BLaER1 (cell line): ENCODE data around the gene ACOX3.

Experiments
- H3K27ac ChIP-seq: shearing (Covaris generic); formaldehyde crosslinking; 2 replicates; pipeline ENCODE4 v1.8.1; 2022
- H3K27me3 ChIP-seq: shearing (Covaris generic); formaldehyde crosslinking; 2 replicates; pipeline ENCODE4 v1.8.1; 2022
- H3K36me3 ChIP-seq: shearing (Covaris generic); formaldehyde crosslinking; 2 replicates; pipeline ENCODE4 v1.8.1; 2022
- H3K4me1 ChIP-seq: shearing (Covaris generic); formaldehyde crosslinking; 2 replicates; pipeline ENCODE4 v1.8.1; 2022
- H3K4me2 ChIP-seq: shearing (Covaris generic); formaldehyde crosslinking; 2 replicates; pipeline ENCODE4 v1.8.1; 2022
- H3K4me3 ChIP-seq: shearing (Covaris generic); formaldehyde crosslinking; 2 replicates; pipeline ENCODE4 v1.8.1; 2022
- H3K9ac ChIP-seq: shearing (Covaris generic); formaldehyde crosslinking; 2 replicates; pipeline ENCODE4 v1.8.1; 2022
- H3K9me3 ChIP-seq: shearing (Covaris generic); formaldehyde crosslinking; 2 replicates; pipeline ENCODE4 v1.8.1; 2022
- H4K20me1 ChIP-seq: shearing (Covaris generic); formaldehyde crosslinking; 2 replicates; pipeline ENCODE4 v1.8.1; 2022
- Cebpa-rat ChIP-seq: shearing (Covaris generic); IDR thresholded peaks from 2 replicates; pipeline ENCODE4 v1.8.1; 2022

The ACOX3 gene

GRCh38 chr4:8475751-8476575 is 35.4 kb upstream of the ACOX3 start:
- Histone ChIP-seq H4K20me1 (peaks cover 45% of the 10 kb centered on the region), H3K27ac (peak overlapping the region; percentile 88), H3K4me3 (peak overlapping the region; percentile 68), H3K27me3 (no peaks in the 10 kb centered on the region), H3K36me3 (0 out of 2 replicates have a peak, but pooled peaks cover 6% of the 10 kb centered on the region), H3K4me1 (peaks cover 80% of the 10 kb centered on the region), H3K4me2 (peak overlapping the region; percentile 95), H3K9ac (peak overlapping the region; percentile 81), H3K9me3 (no peaks in the 10 kb centered on the region)
- no peak; the same call in 1 of the 2 replicates for TF ChIP-seq Cebpa-rat

DNA sequence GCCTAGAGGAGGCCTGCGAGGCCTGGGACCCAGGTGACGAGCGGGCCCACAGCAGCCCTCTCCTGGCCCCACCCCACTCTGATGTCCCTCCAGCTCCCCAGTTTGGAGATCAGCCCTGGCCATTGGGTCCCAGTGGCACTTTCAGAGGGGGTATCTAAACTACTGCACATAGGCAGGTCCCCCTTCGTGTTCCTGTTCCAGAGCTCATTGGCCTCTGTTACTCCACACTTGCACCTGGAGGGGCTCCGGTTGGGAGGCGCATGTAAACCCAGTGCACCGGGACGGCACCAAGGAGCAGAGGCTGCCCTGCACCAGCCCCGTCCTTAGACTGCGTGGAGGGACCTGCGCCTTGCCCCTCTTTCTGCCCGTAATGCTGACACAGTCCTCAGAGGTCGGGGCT is 34.3 kb upstream of the ACOX3 start:
- peak overlapping the region; percentile 81 for H3K9ac ChIP-seq
- H3K27me3 ChIP-seq = no peaks in the 10 kb centered on the region
- 0 out of 2 replicates have a peak, but pooled peaks cover 6% of the 10 kb centered on the region for H3K36me3 ChIP-seq
- peak overlapping the region; percentile 68 for H3K4me3 ChIP-seq
- peak overlapping the region; percentile 95 for H3K4me2 ChIP-seq
- TF ChIP-seq Cebpa-rat = no peak
- no peaks in the 10 kb centered on the region for H3K9me3 ChIP-seq
- peaks cover 91% of the 10 kb centered on the region for H3K4me1 ChIP-seq
- H4K20me1 ChIP-seq = peaks cover 56% of the 10 kb centered on the region
- peak overlapping the region; percentile 88 for H3K27ac ChIP-seq

DNA sequence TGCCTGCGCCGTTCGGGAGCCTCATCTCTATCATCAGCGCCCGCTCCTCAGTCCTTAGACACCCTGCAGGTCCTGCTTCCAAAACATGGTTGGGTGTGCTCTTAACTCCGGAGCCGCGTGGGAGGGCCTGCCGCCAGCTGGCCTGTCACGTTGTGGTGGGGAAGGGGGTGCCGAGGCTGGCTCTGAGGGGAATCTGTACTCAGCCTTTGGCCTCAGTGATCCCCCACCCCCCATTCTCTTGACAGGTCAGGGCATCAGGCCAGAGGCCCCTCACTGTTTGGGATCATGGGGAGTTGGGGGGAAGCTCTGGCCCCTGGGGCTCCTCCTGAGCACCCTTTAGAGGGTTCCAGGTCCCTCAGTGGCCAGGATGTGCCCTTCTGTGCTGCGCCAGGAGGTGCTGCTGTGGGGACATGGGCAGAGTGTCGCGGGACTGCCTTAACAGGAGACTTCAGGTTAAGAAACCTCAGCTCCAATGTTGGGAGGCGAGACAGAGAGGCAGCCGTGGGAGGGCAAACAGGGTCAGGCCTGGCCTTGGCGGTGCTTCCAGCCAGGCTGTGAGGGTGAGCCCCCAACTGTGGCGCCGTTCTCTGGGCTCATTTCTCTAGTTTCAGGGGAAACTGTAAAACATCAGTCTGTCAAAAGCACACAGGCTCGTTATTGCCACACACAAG is 33.5 kb upstream of the ACOX3 start:
- peak overlapping the region; percentile 68 for H3K4me3 ChIP-seq
- H3K27ac ChIP-seq = peak overlapping the region; percentile 88
- H3K4me2 ChIP-seq = peak overlapping the region; percentile 95
- H3K4me1 ChIP-seq = peaks cover 99% of the 10 kb centered on the region
- no peaks in the 10 kb centered on the region for H3K27me3 ChIP-seq
- no peak for TF ChIP-seq Cebpa-rat
- H3K9ac ChIP-seq = peak overlapping the region; percentile 81
- H4K20me1 ChIP-seq = peaks cover 64% of the 10 kb centered on the region
- H3K9me3 ChIP-seq = no peaks in the 10 kb centered on the region
- H3K36me3 ChIP-seq = 0 out of 2 replicates have a peak, but pooled peaks cover 6% of the 10 kb centered on the region

- Histone ChIP-seq H3K4me3 (peak overlapping the region; percentile 68), H4K20me1 (peaks cover 64% of the 10 kb centered on the region), H3K4me2 (peak overlapping the region; percentile 95), H3K27me3 (no peaks in the 10 kb centered on the region), H3K9me3 (no peaks in the 10 kb centered on the region), H3K9ac (peak overlapping the region; percentile 81), H3K27ac (peak overlapping the region; percentile 88), H3K36me3 (peaks cover 3% of the 10 kb centered on the region; the same call in 1 of the 2 replicates), H3K4me1 (peaks cover 100% of the 10 kb centered on the region)
- TF ChIP-seq Cebpa-rat = no peak
These were observed 32.8 kb upstream of the ACOX3 start for GRCh38 chr4:8473198-8473919.

DNA sequence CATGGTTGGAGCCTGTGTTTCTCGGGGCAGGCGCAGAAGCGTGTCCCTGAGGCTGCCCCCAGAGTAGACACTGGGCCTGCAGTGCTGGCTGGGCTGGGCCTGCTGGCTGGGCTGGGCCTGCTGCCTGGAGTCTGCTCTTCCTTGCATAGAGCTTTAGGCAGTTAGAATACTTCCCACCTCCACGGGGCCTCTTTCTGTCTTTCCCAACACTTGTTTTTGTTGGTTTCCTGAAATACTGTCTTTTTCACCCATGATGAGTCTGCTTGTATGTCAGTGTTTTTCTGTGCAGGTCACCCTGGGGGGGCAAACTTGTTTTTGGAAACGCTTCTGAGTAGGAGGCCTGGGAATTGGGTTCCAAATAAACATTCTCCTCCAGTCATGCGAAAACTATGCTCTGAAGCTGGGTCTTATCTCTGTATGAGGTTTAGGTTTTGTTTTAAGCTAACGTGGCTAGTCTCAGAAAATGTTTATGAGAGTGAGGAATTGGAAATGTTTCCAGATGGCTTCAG is 32.2 kb upstream of the ACOX3 start:
- peaks cover 99% of the 10 kb centered on the region for H3K4me1 ChIP-seq
- peak overlapping the region; percentile 95 for H3K4me2 ChIP-seq
- peaks cover 64% of the 10 kb centered on the region for H4K20me1 ChIP-seq
- peaks cover 8% of the 10 kb centered on the region for H3K36me3 ChIP-seq
- H3K9ac ChIP-seq = peak overlapping the region; percentile 81
- H3K4me3 ChIP-seq = peak overlapping the region; percentile 68; the same call in 1 of the 2 replicates
- no peak for TF ChIP-seq Cebpa-rat
- no peaks in the 10 kb centered on the region for H3K27me3 ChIP-seq
- peak overlapping the region; percentile 88 for H3K27ac ChIP-seq
- H3K9me3 ChIP-seq = no peaks in the 10 kb centered on the region

DNA sequence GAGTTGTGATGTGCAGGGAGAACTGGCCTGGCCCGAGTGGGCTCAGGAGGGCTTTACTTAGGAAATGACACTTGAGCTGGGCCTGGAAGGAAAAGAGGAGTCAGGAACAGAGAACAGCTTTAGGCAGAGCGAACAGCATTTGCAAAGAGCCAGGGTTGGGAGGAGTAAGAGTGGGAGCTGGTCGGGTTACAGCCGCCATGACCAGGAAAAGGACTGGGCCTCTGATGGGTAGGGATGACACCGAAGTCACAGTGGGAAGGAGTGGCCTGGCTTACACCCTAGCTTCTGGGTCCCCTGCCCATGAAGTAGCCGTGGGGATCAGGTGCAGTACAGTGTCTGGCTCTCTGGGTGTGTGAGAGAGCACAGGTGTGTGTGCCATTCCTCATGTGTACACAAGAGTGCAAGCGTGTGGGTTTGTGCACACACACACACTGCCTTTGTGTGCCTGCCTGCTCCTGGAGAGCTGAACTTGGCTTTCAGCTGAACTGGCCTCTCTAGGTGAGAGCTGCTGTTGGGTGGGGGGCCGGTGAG is 31.7 kb upstream of the ACOX3 start:
- Histone ChIP-seq H3K9ac (peak overlapping the region; percentile 81; the same call in 1 of the 2 replicates), H3K27ac (peak overlapping the region; percentile 88), H3K4me2 (peak overlapping the region; percentile 95), H3K27me3 (no peaks in the 10 kb centered on the region), H3K36me3 (peaks cover 14% of the 10 kb centered on the region), H3K4me1 (peaks cover 94% of the 10 kb centered on the region), H3K9me3 (no peaks in the 10 kb centered on the region), H4K20me1 (peaks cover 64% of the 10 kb centered on the region), H3K4me3 (no peak overlapping the region)
- no peak for TF ChIP-seq Cebpa-rat

DNA sequence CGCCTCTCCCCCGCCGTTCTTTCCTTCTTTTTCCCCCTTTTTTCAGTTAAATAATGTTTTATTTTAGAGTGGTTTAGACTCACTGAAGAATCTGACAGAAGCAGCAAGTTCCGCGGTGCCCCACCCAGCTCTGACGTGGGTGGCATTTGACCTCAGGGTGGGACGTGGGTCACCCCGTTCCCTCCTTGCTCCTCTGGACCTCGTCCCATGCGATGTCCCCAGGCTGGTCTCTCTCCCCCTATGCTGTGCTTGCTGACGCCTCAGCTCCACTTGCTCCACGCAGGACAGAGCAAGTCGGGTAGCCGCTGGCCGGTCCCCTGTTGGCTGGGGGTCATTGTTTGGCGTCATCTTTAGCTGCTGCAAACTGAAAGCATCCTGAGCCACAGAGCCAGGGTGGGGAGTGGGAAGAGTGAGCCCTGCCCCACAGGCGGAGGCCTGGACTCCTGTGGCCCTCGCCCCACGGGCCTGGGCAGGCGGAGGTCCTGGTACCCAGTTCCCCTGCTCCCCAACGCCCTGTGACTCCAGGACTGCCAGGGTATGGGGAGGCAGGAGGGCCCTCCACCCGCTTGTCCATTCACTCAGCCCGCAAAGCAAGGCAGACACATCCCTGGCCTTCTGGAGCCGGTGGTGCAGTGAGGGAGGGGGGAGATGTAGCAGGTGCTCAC is 30.8 kb upstream of the ACOX3 start:
- TF ChIP-seq Cebpa-rat = no peak
- Histone ChIP-seq H3K27ac (peak overlapping the region; percentile 54; the same call in 1 of the 2 replicates), H3K4me3 (no peak overlapping the region), H3K9me3 (no peaks in the 10 kb centered on the region), H3K4me2 (peak overlapping the region; percentile 95), H3K36me3 (peaks cover 22% of the 10 kb centered on the region), H3K4me1 (peaks cover 85% of the 10 kb centered on the region), H3K27me3 (no peaks in the 10 kb centered on the region), H3K9ac (peak overlapping the region; percentile 32; the same call in 1 of the 2 replicates), H4K20me1 (peaks cover 64% of the 10 kb centered on the region)

GRCh38 chr4:8470451-8471024 is 30.0 kb upstream of the ACOX3 start:
- H3K36me3 ChIP-seq = peaks cover 30% of the 10 kb centered on the region
- H4K20me1 ChIP-seq = peaks cover 65% of the 10 kb centered on the region
- H3K27ac ChIP-seq = peak overlapping the region; percentile 74; the same call in 1 of the 2 replicates
- H3K4me1 ChIP-seq = peaks cover 77% of the 10 kb centered on the region
- peak overlapping the region; percentile 95 for H3K4me2 ChIP-seq
- no peaks in the 10 kb centered on the region for H3K9me3 ChIP-seq
- TF ChIP-seq Cebpa-rat = no peak
- no peak overlapping the region for H3K9ac ChIP-seq
- H3K4me3 ChIP-seq = no peak overlapping the region
- no peaks in the 10 kb centered on the region for H3K27me3 ChIP-seq
